Measurements from ENCODE around the gene TNS1. TPM values are rescaled to one million over a fixed set of nuclear protein-coding genes. Genes with fewer than 3 reads are reported as not detected.

The TNS1 gene
- total and polyA plus RNA-seq, 2 donors from 2014 or later: 44.8 to 471 TPM

DNA sequence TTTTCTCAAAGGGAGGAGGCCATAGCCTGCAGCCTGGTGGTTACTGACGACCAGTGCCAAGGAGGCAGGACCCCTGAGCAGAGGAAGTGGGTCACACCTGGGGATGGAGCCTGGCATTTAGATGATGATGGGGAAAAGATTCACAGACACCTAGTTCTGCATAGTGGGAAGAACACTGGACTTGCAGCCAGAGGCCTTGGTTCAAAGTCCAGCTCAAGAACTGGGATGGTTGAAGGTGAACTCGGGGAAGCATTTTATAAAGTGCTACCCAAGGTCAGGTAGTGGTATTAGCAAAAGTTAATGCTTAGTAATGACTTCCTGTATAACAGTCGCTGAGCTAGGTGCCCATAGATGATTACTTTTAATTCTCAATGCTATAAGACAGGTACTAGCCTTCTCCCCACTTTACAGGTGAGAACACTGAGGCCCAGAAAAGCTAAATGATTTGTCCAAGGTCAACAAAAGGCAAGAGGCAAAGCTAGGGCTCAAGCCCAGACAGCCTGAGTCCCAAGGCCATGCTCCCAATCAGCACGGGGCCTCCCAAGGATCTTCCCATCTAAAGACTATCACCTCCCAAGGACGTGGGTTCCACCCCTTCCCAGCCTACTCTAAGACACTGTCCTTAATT lies 134.4 kb downstream of the TNS1 start:
- DNase-seq (no peak), FAIRE-seq (no peak)
- no peak overlapping the region for H3K9ac ChIP-seq (ENCODE audit: low read length in 3 of 3)
- no peaks in the 10 kb centered on the region for H3K9me3 ChIP-seq (ENCODE audit: control insufficient read depth in 2 of 3, insufficient read depth in 1 of 3, low read length in 3 of 3)
- H3K27ac ChIP-seq (ENCODE audit: low read depth in 2 of 2, low read length in 2 of 2): peak overlapping the region in 1 of 2 donors; percentile 49
- H3K27me3 ChIP-seq (ENCODE audit: control insufficient read depth, insufficient read depth, low read length): no peaks in the 10 kb centered on the region
- peaks cover 0 to 32% (median 31%) of the 10 kb centered on the region in 3 donors for H3K4me1 ChIP-seq (ENCODE audit: control insufficient read depth in 2 of 3, insufficient read depth in 2 of 3, low read depth in 1 of 3, low read length in 3 of 3)
- H3K36me3 ChIP-seq (ENCODE audit: control insufficient read depth in 2 of 3, insufficient read depth in 3 of 3, low read length in 3 of 3): peaks cover 3 to 93% (median 65%) of the 10 kb centered on the region in 3 donors
- intact Hi-C loops (cut with DNase I): no loop called here
- H3K4me3 ChIP-seq (ENCODE audit: low read length in 3 of 3): no peak overlapping the region
- TF ChIP-seq, protein P1, sequence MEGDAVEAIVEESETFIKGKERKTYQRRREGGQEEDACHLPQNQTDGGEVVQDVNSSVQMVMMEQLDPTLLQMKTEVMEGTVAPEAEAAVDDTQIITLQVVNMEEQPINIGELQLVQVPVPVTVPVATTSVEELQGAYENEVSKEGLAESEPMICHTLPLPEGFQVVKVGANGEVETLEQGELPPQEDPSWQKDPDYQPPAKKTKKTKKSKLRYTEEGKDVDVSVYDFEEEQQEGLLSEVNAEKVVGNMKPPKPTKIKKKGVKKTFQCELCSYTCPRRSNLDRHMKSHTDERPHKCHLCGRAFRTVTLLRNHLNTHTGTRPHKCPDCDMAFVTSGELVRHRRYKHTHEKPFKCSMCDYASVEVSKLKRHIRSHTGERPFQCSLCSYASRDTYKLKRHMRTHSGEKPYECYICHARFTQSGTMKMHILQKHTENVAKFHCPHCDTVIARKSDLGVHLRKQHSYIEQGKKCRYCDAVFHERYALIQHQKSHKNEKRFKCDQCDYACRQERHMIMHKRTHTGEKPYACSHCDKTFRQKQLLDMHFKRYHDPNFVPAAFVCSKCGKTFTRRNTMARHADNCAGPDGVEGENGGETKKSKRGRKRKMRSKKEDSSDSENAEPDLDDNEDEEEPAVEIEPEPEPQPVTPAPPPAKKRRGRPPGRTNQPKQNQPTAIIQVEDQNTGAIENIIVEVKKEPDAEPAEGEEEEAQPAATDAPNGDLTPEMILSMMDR (IDR thresholded peaks at IDR 0.05; ENCODE audit: borderline replicate concordance, extremely low read depth, insufficient read depth): no peak

DNA sequence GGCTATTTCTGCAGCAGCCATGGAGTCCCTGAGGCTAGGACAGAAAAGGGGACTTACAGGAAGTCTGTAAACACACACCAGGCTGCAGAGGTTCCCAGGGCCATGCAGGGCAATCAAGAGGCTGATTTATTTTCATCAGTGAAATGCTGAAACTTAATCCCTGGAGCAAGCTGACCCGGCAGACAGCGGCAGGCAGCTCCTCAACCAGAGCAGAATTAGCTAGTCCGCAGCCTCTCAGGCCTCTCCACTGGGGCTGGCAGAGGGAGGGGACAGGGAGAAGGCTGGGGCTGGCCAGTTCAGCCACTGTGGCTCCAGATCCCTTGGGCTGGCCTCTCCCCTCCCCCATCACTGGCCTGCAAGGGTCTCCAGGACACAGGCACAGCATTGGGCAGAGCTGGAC lies 136.3 kb downstream of the TNS1 start:
- Histone ChIP-seq H3K4me3 (ENCODE audit: low read length in 3 of 3) (no peak overlapping the region), H3K36me3 (ENCODE audit: control insufficient read depth in 2 of 3, insufficient read depth in 3 of 3, low read length in 3 of 3) (peaks cover 3 to 90% (median 67%) of the 10 kb centered on the region in 3 donors), H3K27me3 (ENCODE audit: control insufficient read depth, insufficient read depth, low read length) (no peaks in the 10 kb centered on the region), H3K9me3 (ENCODE audit: control insufficient read depth in 2 of 3, insufficient read depth in 1 of 3, low read length in 3 of 3) (no peaks in the 10 kb centered on the region), H3K4me1 (ENCODE audit: control insufficient read depth in 2 of 3, insufficient read depth in 2 of 3, low read depth in 1 of 3, low read length in 3 of 3) (peaks cover 0 to 39% (median 32%) of the 10 kb centered on the region in 3 donors), H3K9ac (ENCODE audit: low read length in 3 of 3) (no peak overlapping the region), H3K27ac (ENCODE audit: low read depth in 2 of 2, low read length in 2 of 2) (no peak overlapping the region)
- intact Hi-C loops (cut with DNase I): no loop called here
- FAIRE-seq: no peak
- TF ChIP-seq, protein P1 (IDR thresholded peaks at IDR 0.05; ENCODE audit: borderline replicate concordance, extremely low read depth, insufficient read depth): no peak
- DNase-seq: peak in 4 of 5 donors; percentile 89 to 92 (median 90)

DNA sequence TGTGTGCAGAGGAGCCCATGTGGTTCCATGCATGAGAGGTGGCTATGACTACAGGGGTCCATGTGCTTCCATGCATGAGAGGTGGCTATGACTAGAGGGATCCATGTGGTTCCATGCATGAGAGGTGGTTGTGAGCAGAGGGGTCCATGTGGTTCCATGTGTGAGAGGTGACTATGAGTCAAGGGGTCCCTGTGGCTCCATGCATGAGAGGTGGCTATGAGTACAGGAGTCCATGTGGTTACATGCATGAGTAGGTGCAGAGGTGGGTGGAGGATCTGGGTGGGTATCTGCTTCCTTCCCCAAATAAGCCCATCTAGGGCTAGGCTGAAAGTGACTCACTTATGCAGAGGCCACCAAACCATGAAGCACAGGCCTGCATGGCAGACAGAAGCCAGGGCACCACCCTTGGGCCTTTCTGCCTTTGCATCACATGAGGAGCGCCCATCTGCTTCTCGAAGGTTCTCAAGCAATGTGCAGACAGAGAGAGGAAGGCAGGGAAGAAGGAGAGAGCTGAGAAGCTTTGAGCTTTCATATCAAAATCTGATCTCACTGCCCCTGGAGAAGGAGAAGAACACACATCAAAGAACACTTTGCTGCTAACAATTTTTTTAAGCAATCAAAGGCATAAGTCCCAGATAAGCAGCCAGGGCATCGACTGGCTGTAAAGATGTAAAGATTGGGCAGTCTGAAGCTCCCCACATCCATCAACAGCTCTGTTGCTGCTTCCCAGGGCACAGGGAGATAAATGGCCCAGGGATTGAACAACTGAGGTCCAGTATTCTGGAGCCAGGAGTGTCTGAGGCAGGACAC lies 137.6 kb downstream of the TNS1 start:
- TF ChIP-seq, protein P1 (IDR thresholded peaks at IDR 0.05; ENCODE audit: borderline replicate concordance, extremely low read depth, insufficient read depth): no peak
- H3K27me3 ChIP-seq (ENCODE audit: control insufficient read depth, insufficient read depth, low read length): no peaks in the 10 kb centered on the region
- peaks cover 3 to 88% (median 64%) of the 10 kb centered on the region in 3 donors for H3K36me3 ChIP-seq (ENCODE audit: control insufficient read depth in 2 of 3, insufficient read depth in 3 of 3, low read length in 3 of 3)
- H3K4me3 ChIP-seq (ENCODE audit: low read length in 3 of 3): no peak overlapping the region
- FAIRE-seq: no peak
- DNase-seq: no peak
- H3K9ac ChIP-seq (ENCODE audit: low read length in 3 of 3): no peak overlapping the region
- no peaks in the 10 kb centered on the region for H3K9me3 ChIP-seq (ENCODE audit: control insufficient read depth in 2 of 3, insufficient read depth in 1 of 3, low read length in 3 of 3)
- no peak overlapping the region for H3K27ac ChIP-seq (ENCODE audit: low read depth in 2 of 2, low read length in 2 of 2)
- intact Hi-C loops (cut with DNase I): no loop called here
- peaks cover 0 to 36% (median 26%) of the 10 kb centered on the region in 3 donors for H3K4me1 ChIP-seq (ENCODE audit: control insufficient read depth in 2 of 3, insufficient read depth in 2 of 3, low read depth in 1 of 3, low read length in 3 of 3)
